Fibroblast of pulmonary artery (primary cell): ENCODE measurements around the gene ATXN1.

Experiments used
- DNase-seq: peaks from one replicate; pipeline ENCODE4 v3.0.0-alpha.2; 2010; ENCODE audit warnings: low read depth
- H3K4me3 ChIP-seq: replicated peaks from 2 replicates; pipeline ENCODE4 v1.5.1; 2011; ENCODE audit warnings: low read depth, mild to moderate bottlenecking, control low read depth, low read length, moderate library complexity
- CTCF ChIP-seq: IDR thresholded peaks from 2 replicates; pipeline ENCODE4 v1.5.1; 2011; ENCODE audit warnings: mild to moderate bottlenecking, control low read depth, low read length, inconsistent platforms; ENCODE audit errors: missing control alignments

Gene ATXN1

GRCh38 chr6:16683641-16684194 lies 77.5 kb downstream of the ATXN1 start:
- H3K4me3 ChIP-seq, result no peak overlapping the region
- TF ChIP-seq CTCF, result no peak
- peak; percentile 80 for DNase-seq

DNA sequence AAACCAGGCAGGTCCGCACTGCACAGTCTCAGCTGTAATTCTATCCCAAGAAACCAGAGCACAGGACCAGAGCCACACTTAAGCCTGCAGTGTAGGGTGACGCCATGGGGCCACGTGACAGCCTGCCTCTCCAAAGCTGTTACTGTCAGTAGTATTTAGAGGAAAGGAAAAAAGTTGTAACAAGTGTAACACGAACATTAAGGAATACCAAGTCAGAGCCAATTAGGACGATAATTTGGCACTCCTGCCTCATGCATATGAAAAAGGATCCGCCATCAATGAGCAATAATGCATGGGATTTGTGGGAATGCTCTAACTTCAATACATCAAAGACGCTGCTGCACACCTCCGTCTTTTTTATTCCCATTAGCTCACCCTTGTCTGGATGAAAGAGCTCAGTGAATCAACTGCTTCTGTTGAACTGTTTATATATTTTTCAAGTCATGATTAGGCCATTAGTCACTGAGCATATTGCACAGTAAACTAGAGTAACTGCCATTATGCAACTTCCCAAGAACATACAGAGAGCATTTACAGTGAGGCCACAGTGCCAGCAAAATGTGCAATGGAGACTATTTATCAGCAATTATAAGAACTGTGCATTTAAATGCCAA lies 79.9 kb downstream of the ATXN1 start:
- peak; percentile 95 for DNase-seq
- TF ChIP-seq CTCF, result no peak
- H3K4me3 ChIP-seq, result no peak overlapping the region

- no peak overlapping the region for H3K4me3 ChIP-seq
- no peak for TF ChIP-seq CTCF
- no peak for DNase-seq
These were observed 82.2 kb downstream of the ATXN1 start for GRCh38 chr6:16679050-16679449.

- H3K4me3 ChIP-seq, result no peak overlapping the region
- no peak for TF ChIP-seq CTCF
- no peak for DNase-seq
These were observed 83.8 kb downstream of the ATXN1 start for GRCh38 chr6:16677458-16677857.

GRCh38 chr6:16676978-16677377 lies 84.3 kb downstream of the ATXN1 start:
- peak; percentile 79 for DNase-seq
- no peak overlapping the region for H3K4me3 ChIP-seq

GRCh38 chr6:16676376-16676775 lies 84.9 kb downstream of the ATXN1 start:
- DNase-seq, result no peak
- H3K4me3 ChIP-seq, result no peak overlapping the region
- no peak for TF ChIP-seq CTCF

More at GRCh38 chr6:16676978-16677377, 84.3 kb downstream of the ATXN1 start:
- no peak for TF ChIP-seq CTCF
